Choroid plexus epithelial cell (primary cell): Measurements from ENCODE around the gene CDC42BPB.
"Not testable (repeated sequence)": the region's sequence is repeated elsewhere in the genome, so short reads cannot be mapped to it uniquely, and the experiment has no call there.

Experiments used
- DNase-seq: peaks from one replicate; pipeline ENCODE4 v3.0.0-alpha.2; 2010; ENCODE audit warnings: low read depth
- H3K4me3 ChIP-seq: 2 replicates; pipeline ENCODE4 v1.5.1; 2011; ENCODE audit warnings: low read depth, mild to moderate bottlenecking, control low read depth, low read length, moderate library complexity
- CTCF ChIP-seq: conservative IDR thresholded peaks from 2 replicates; pipeline ENCODE4 v1.5.1; 2011; ENCODE audit warnings: low read depth, mild to moderate bottlenecking, control low read depth, inconsistent platforms, low read length, moderate library complexity

Gene CDC42BPB

GRCh38 chr14:102898298-102898697, 159.1 kb downstream of the CDC42BPB start:
- no peak for TF ChIP-seq CTCF
- no peak for DNase-seq
- no peak overlapping the region for H3K4me3 ChIP-seq

GRCh38 chr14:102897299-102898027, 159.9 kb downstream of the CDC42BPB start:
- no peak for DNase-seq
- no peak for TF ChIP-seq CTCF

GRCh38 chr14:102896735-102897134, 160.6 kb downstream of the CDC42BPB start:
- DNase-seq, H3K4me3 ChIP-seq: not testable (repeated sequence)

More at GRCh38 chr14:102897299-102898027, 159.9 kb downstream of the CDC42BPB start:
- H3K4me3 ChIP-seq: no peak overlapping the region

- no peak for TF ChIP-seq CTCF
- peak; percentile 97 for DNase-seq
- no peak overlapping the region for H3K4me3 ChIP-seq
Measured at GRCh38 chr14:102893452-102893851, 163.9 kb downstream of the CDC42BPB start.

GRCh38 chr14:102892651-102893050, 164.7 kb downstream of the CDC42BPB start:
- no peak overlapping the region for H3K4me3 ChIP-seq
- DNase-seq: no peak
- no peak for TF ChIP-seq CTCF

GRCh38 chr14:102891556-102891955, 165.8 kb downstream of the CDC42BPB start:
- peak; percentile 84 for DNase-seq
- no peak for TF ChIP-seq CTCF
- H3K4me3 ChIP-seq: no peak overlapping the region

GRCh38 chr14:102891111-102891510, 166.2 kb downstream of the CDC42BPB start:
- no peak for DNase-seq
- H3K4me3 ChIP-seq: no peak overlapping the region
- TF ChIP-seq CTCF: no peak
